Adrenal gland (tissue), 12 donors: Measurements from ENCODE around the gene NPAS3. TPM values are rescaled to one million over a fixed set of nuclear protein-coding genes. Genes with fewer than 3 reads are reported as not detected.
A peak's percentile ranks its signal among the peaks of the same experiment; 100 is the strongest.

ENCODE experiments used
- DNase-seq, 7 donors: peaks; one replicate each; pipeline ENCODE4 v3.0.0-alpha.2; 2019 to 2020
- H3K27ac ChIP-seq, 5 donors: fragments of 200-600 bp; sonication (generic) in 4 of 5; 1 replicate in 3 of 5; 2 replicates in 2 of 5; pipeline versions ENCODE4 v1.5.1 to v1.8.0; 2016 to 2020; ENCODE audit warnings: mild to moderate bottlenecking in 1 of 5
- H3K27me3 ChIP-seq: fragments of 200-600 bp; 2 replicates; pipeline ENCODE4 v1.8.0; 2021
- H3K36me3 ChIP-seq, 2 donors: fragments of 200-600 bp; replicated peaks in 1 of 2; 1 replicate in 1 of 2; 2 replicates in 1 of 2; pipeline versions ENCODE4 v1.5.1 to v1.8.0; 2018 to 2022
- H3K4me1 ChIP-seq, 2 donors: fragments of 200-600 bp; replicated peaks in 1 of 2; 1 replicate in 1 of 2; 2 replicates in 1 of 2; pipeline versions ENCODE4 v1.5.1 to v1.8.0; 2018 to 2021
- H3K4me3 ChIP-seq, 4 donors: fragments of 200-600 bp; sonication (generic) in 3 of 4; one replicate each; pipeline ENCODE4 v1.5.1; 2016 to 2018
- H3K9me3 ChIP-seq, 3 donors: fragments of 200-600 bp; sonication (generic) in 1 of 3; replicated peaks in 1 of 3; 1 replicate in 2 of 3; 2 replicates in 1 of 3; pipeline versions ENCODE4 v1.5.1 to v1.8.0; 2016 to 2021
- CTCF ChIP-seq, 6 experiments: fragments of 450-650 bp in 4 of 6; fragments of 200-600 bp in 2 of 6; sonication (generic) in 1 of 6; IDR thresholded peaks; 1 replicate in 5 of 6; 2 replicates in 1 of 6; pipeline versions ENCODE4 v1.5.1 to v1.8.0; 2016 to 2021; ENCODE audit warnings: antibody characterized with exemption in 6 of 6, mild to moderate bottlenecking in 2 of 6, moderate library complexity in 1 of 6
- POLR2A ChIP-seq, 2 donors: fragments of 450-650 bp; IDR thresholded peaks; one replicate each; pipeline ENCODE4 v1.6.1; 2017; ENCODE audit warnings: antibody characterized with exemption in 2 of 2, mild to moderate bottlenecking in 2 of 2, moderate library complexity in 1 of 2
- WGBS, 4 donors: extraction: QIAGEN DNeasy Blood & Tissue Kit in 2 of 4; methylation state at CpG; one replicate each; pipeline versions ENCODE4 v1.1.5 to v1.1.7; 2013 to 2017; 5-methylcytosine and 5-hydroxymethylcytosine counted together
- intact Hi-C, 2 donors: fragments of 100-400 bp; cut with DNase I; formaldehyde crosslinking; loops; one replicate each; pipeline versions ENCODE4 v1.14.1 to v1.15.0; 2022 to 2023
- polyA plus RNA-seq, 3 donors: library from polyadenylated mRNA; stranded (reverse); fragments of 200-250 nt in 2 of 3; fragments of 350-450 nt in 1 of 3; fragmentation: Illumina TruSeq in 1 of 3; extraction: RNeasy Lipid Tissue Mini Kit (QIAGEN cat#74804) in 1 of 3; gene quantifications; one replicate each; pipeline ENCODE4 v1.2.3, GENCODE V29; 2013 to 2014
- total RNA-seq, 9 donors: library from RNA; depleted of rRNA in 4 of 9; stranded (reverse); fragments of >200 nt in 4 of 9; fragments of 120-200 nt in 1 of 9; fragmentation: NEBNext Ultra II Directional in 1 of 9; extraction: Animal tissue kit (Norgen Biotek cat#: 25700) in 1 of 9; gene quantifications; one replicate each; pipeline versions ENCODE4 v1.1.0 to v1.2.4, GENCODE V29; 2013 to 2023
- donor health status: healthy with polysubstance abuse.
- donor health status: Bipolar disorder and iron deficiency.
- donor health status: DM: yes; HTN: yes; CAD: no.
- donor health status: DM: no; HTN: no; CAD: no.
- donor health status: DM: no; HTN: no; CAD: no.
- donor health status: DM: yes; HTN: yes; CAD: no.

Gene NPAS3
- total and polyA plus RNA-seq, 12 donors: 0.36 to 7.5 (median 1.5) TPM

GRCh38 chr14:33542338-33543287 is 603.9 kb downstream of the NPAS3 start:
- WGBS, 4 donors: 34 to 51% (median 41%) methylated on average over 10 to 11 of the region's 11 CpGs
- TF ChIP-seq POLR2A (IDR thresholded peaks at IDR 0.05) (no peak), CTCF (IDR thresholded peaks at IDR 0.05) (no peak)
- peak; percentile 72 to 87 (median 80) for DNase-seq
- no peaks in the 10 kb centered on the region for H3K27me3 ChIP-seq
- intact Hi-C loops: no loop called here
- no peak overlapping the region for H3K4me3 ChIP-seq
- H3K27ac ChIP-seq: peak overlapping the region in 1 of 5 donors; percentile 25
- H3K36me3 ChIP-seq: no peaks in the 10 kb centered on the region
- no peaks in the 10 kb centered on the region for H3K4me1 ChIP-seq
- H3K9me3 ChIP-seq: no peaks in the 10 kb centered on the region

- Histone ChIP-seq H3K9me3 (no peaks in the 10 kb centered on the region), H3K27me3 (no peaks in the 10 kb centered on the region), H3K36me3 (no peaks in the 10 kb centered on the region), H3K4me1 (no peaks in the 10 kb centered on the region), H3K4me3 (no peak overlapping the region), H3K27ac (no peak overlapping the region)
- TF ChIP-seq POLR2A (IDR thresholded peaks at IDR 0.05) (no peak), CTCF (IDR thresholded peaks at IDR 0.05) (no peak)
- intact Hi-C loops: no loop called here
- no peak for DNase-seq
- WGBS, 4 donors: 95 to 100% (median 100%) methylated on average over 2 of the region's 2 CpGs
Measured at GRCh38 chr14:33545696-33546095, 607.0 kb downstream of the NPAS3 start.

DNA sequence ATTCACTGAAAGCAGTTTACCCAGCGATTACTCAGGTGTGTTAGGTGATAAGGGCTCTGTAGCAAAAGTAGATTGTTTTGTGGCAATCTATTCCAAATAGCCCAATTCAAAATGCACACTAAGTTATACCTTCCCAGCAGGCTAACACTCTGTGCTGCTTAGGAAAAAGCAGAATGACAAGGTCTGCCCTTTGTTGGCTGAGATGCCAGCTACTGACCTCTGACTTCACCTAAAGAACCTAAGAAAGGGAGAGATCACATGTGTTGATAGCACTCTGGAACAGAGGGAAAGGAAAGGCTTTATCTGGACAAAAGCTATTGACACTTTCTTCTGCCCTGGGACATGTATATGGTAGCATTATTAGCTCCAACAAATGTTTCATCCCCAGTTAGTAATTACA is 609.9 kb downstream of the NPAS3 start:
- WGBS, 4 donors: 88 to 94% (median 91%) methylated on average over 1 of the region's 1 CpG

More for the DNA sequence above, 609.9 kb downstream of the NPAS3 start:
- DNase-seq: no peak
- H3K36me3 ChIP-seq: no peaks in the 10 kb centered on the region
- H3K4me1 ChIP-seq: no peaks in the 10 kb centered on the region
- no peak overlapping the region for H3K4me3 ChIP-seq
- no peak overlapping the region for H3K27ac ChIP-seq
- H3K27me3 ChIP-seq: no peaks in the 10 kb centered on the region
- TF ChIP-seq CTCF (IDR thresholded peaks at IDR 0.05) (no peak), POLR2A (IDR thresholded peaks at IDR 0.05) (no peak)
- intact Hi-C loops: no loop called here
- no peaks in the 10 kb centered on the region for H3K9me3 ChIP-seq
